Measurements from ENCODE around the gene SYTL3. TPM values are rescaled to one million over a fixed set of nuclear protein-coding genes. Genes with fewer than 3 reads are reported as not detected.

The SYTL3 gene
- total and polyA plus RNA-seq, 9 of the 15 experiments (the other 6 are each of a cell fraction or from before 2014, with no cell fraction given) = 0.04 to 0.46 (median 0.17) TPM; not detected in 1

- TF ChIP-seq ELK1 (CRISPR knock-in tag; IDR thresholded peaks at IDR 0.05) (no peak), E2F5 (CRISPR knock-in tag; IDR thresholded peaks at IDR 0.05) (no peak), ZNF699 (CRISPR knock-in tag; IDR thresholded peaks at IDR 0.05; ENCODE audit: insufficient replicate concordance) (no peak), CBX5 (IDR thresholded peaks at IDR 0.05; ENCODE audit: borderline replicate concordance, low read depth) (no peak), NR2C2 (CRISPR knock-in tag; IDR thresholded peaks at IDR 0.05) (no peak), NR2C2 (tag; IDR thresholded peaks at IDR 0.05) (no peak), ARID2 (IDR thresholded peaks at IDR 0.05) (no peak)
Measured at GRCh38 chr6:158677906-158678578, 28.2 kb downstream of the SYTL3 start (continued).

- no peak overlapping the region for H3K27ac ChIP-seq (ENCODE audit: extremely low read depth, low read depth, low read length)
- in situ Hi-C loops (cut with MboI) (loop anchor here (25.0 kb wide), 1 partner anchor 432 kb away; no protein-coding TSS in a partner anchor), intact Hi-C loops (cut with micrococcal nuclease) (no loop called here)
- H3K4me3 ChIP-seq = no peak overlapping the region
- no peaks in the 10 kb centered on the region for H4K20me1 ChIP-seq (replicated peaks; ENCODE audit: control insufficient read depth, insufficient read depth, low read length)
- no peak overlapping the region for H2AFZ ChIP-seq (ENCODE audit: low read depth, low read length)
- CTCF ChIA-PET (ENCODE audit: low intra/inter-chr PET ratio) = no interaction called here
- ATAC-seq (no peak), DNase-seq (ENCODE audit: extremely low read depth in 1 of 4, low spot score in 3 of 4) (no peak), FAIRE-seq (no peak)
- no peak overlapping the region for H3K4me2 ChIP-seq (ENCODE audit: insufficient read depth, low read length)
- POLR2A ChIA-PET = interaction anchor here (0.6 to 1.4 kb wide), 2 partner anchors 10 to 216 kb away, joined by 3 to 4 read pairs; no protein-coding TSS in a partner anchor
- no peak overlapping the region for H3K9ac ChIP-seq (ENCODE audit: insufficient read depth in 1 of 2, low read depth in 2 of 2, low read length in 2 of 2)
- TF ChIP-seq ZC3H8 (IDR thresholded peaks at IDR 0.05) (no peak), POLR3G (IDR thresholded peaks at IDR 0.05; ENCODE audit: extremely low read depth, insufficient read length, insufficient replicate concordance) (no peak), SMARCA4 (IDR thresholded peaks at IDR 0.05) (no peak), NR1H2 (CRISPR knock-in tag; IDR thresholded peaks at IDR 0.05) (no peak), ZNF175 (CRISPR knock-in tag; IDR thresholded peaks at IDR 0.05; ENCODE audit: low read depth) (no peak), ZFP1 (CRISPR knock-in tag; IDR thresholded peaks at IDR 0.05) (no peak)
- H3K79me2 ChIP-seq (ENCODE audit: control insufficient read depth, insufficient read depth, low read length) = no peaks in the 10 kb centered on the region
- H3K9me3 ChIP-seq (replicated peaks; ENCODE audit: control insufficient read depth, insufficient read depth, low read depth, low read length) = no peaks in the 10 kb centered on the region
- no peaks in the 10 kb centered on the region for H3K36me3 ChIP-seq (ENCODE audit: control insufficient read depth, insufficient read depth, low read length)
- WGBS (ENCODE audit: insufficient coverage, low coverage, missing lambda C conversion rate) = 11% methylated on average over 2 of the region's 2 CpGs
- no peaks in the 10 kb centered on the region for H3K4me1 ChIP-seq (replicated peaks in 1 of 2; ENCODE audit: control insufficient read depth in 2 of 2, insufficient read depth in 2 of 2, low read length in 2 of 2)
- peaks cover 27 to 48% of the 10 kb centered on the region in 2 experiments for H3K27me3 ChIP-seq (ENCODE audit: control insufficient read depth in 2 of 2, insufficient read depth in 2 of 2, low read length in 2 of 2)
- no peaks in the 10 kb centered on the region for H3K9me1 ChIP-seq (ENCODE audit: control insufficient read depth, insufficient read depth, low read length)
- BruUV-seq (replicated peaks) = no TSS peak
Measured at GRCh38 chr6:158680015-158680414, 30.2 kb downstream of the SYTL3 start.

All from K562 (cell line).